CD1c-positive myeloid dendritic cell (primary cell): Measurements from ENCODE around the gene SLC23A2.

Experiments used
- DNase-seq: peaks from one replicate; pipeline ENCODE4 v3.0.0-alpha.2; 2016; ENCODE audit errors: extremely low spot score

The SLC23A2 gene

GRCh38 chr20:4966826-4967751 lies 34.2 kb downstream of the SLC23A2 start:
- no peak for DNase-seq

GRCh38 chr20:4962241-4962855 lies 39.0 kb downstream of the SLC23A2 start:
- DNase-seq = no peak

GRCh38 chr20:4961746-4962145 lies 39.6 kb downstream of the SLC23A2 start:
- peak; percentile 54 for DNase-seq

GRCh38 chr20:4959592-4959991 lies 41.7 kb downstream of the SLC23A2 start:
- DNase-seq = peak; percentile 18

GRCh38 chr20:4957939-4958362 lies 43.4 kb downstream of the SLC23A2 start:
- DNase-seq = peak; percentile 41

- no peak for DNase-seq
These were observed 44.1 kb downstream of the SLC23A2 start for GRCh38 chr20:4957187-4957586.

- peak; percentile 79 for DNase-seq
These were observed 45.0 kb downstream of the SLC23A2 start for GRCh38 chr20:4956200-4956810.

GRCh38 chr20:4953881-4954280 lies 47.4 kb downstream of the SLC23A2 start:
- DNase-seq = no peak

GRCh38 chr20:4952229-4952628 lies 49.1 kb downstream of the SLC23A2 start:
- DNase-seq = no peak

GRCh38 chr20:4951299-4951698 lies 50.0 kb downstream of the SLC23A2 start:
- no peak for DNase-seq

GRCh38 chr20:4950841-4951240 lies 50.5 kb downstream of the SLC23A2 start:
- DNase-seq = no peak

GRCh38 chr20:4950437-4950836 lies 50.9 kb downstream of the SLC23A2 start:
- DNase-seq = no peak

- peak; percentile 27 for DNase-seq
These were observed 51.5 kb downstream of the SLC23A2 start for GRCh38 chr20:4949833-4950178.

- no peak for DNase-seq
These were observed 53.3 kb downstream of the SLC23A2 start for GRCh38 chr20:4947817-4948559.

GRCh38 chr20:4946986-4947385 lies 54.3 kb downstream of the SLC23A2 start:
- DNase-seq = peak; percentile 14

GRCh38 chr20:4946585-4946984 lies 54.7 kb downstream of the SLC23A2 start:
- DNase-seq = no peak

GRCh38 chr20:4944518-4945313 lies 56.6 kb downstream of the SLC23A2 start:
- DNase-seq = no peak

- DNase-seq = peak; percentile 37
These were observed 59.0 kb downstream of the SLC23A2 start for GRCh38 chr20:4942331-4942730.

GRCh38 chr20:4937407-4938319 lies 63.6 kb downstream of the SLC23A2 start:
- DNase-seq = no peak

- DNase-seq = no peak
These were observed 64.4 kb downstream of the SLC23A2 start for GRCh38 chr20:4936851-4937406.
